T-helper 1 cell treated with Interleukin-12 subunit alpha and Interleukin-12 subunit beta and Interleukin-4 antibody, amounts not matched to agents 30 ng/mL and 1 ng/mL, for 36 hours (primary cell): ENCODE results near the gene ADAMTSL5. TPM values are rescaled to one million over a fixed set of nuclear protein-coding genes. Genes with fewer than 3 reads are reported as not detected.
"Not testable (repeated sequence)": the region's sequence is repeated elsewhere in the genome, so short reads cannot be mapped to it uniquely, and the experiment has no call there.

Source experiments
- intact Hi-C: fragments of 100-400 bp; cut with micrococcal nuclease; formaldehyde crosslinking; loops from one replicate; pipeline ENCODE4 v1.15.1; 2024
- total RNA-seq: library from RNA; stranded (reverse); gene quantifications from 2 replicates; pipeline ENCODE4 v1.2.3, GENCODE V29; 2022

ADAMTSL5 gene
- total RNA-seq, 1 donor from 2014 or later, result 2.5 TPM

DNA sequence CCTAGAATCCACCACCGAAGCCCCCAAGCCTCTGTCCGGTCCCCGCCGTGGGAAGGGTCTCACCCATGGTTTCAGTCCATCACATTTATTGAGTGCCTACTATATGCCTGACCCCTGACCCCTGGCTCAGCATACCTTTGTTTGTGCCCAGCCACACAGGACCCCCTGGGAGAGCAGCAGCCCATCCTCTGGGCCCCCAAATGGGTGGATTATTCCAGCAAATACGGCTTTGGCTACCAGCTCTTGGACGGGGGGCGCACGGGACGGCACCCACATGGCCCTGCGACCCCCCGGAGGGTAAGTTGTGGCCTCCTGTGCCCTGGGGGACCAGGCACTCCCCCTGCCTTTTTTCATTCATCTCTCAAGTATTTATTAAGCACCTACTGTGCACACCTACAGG, 18.8 kb upstream of the ADAMTSL5 start:
- intact Hi-C loops, result no loop called here

DNA sequence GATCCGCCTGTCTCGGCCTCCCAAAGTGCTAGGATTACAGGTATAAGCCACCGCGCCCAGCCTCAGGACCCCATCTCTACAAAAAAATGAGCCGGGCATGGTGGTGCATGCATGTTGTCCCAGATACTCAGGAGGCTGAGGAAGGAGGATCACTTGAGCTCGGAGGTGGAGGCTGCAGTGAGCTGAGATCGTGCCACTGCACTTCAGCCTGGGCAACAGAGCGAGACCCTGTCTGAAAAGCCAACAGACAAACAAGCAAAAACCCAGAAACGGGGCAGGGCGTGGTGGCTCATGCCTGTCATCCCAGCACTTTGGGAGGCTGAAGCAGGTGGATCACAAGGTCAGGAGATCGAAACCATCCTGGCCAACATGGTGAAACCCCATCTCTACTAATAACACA, 18.0 kb upstream of the ADAMTSL5 start:
- intact Hi-C loops, result not testable (repeated sequence)

DNA sequence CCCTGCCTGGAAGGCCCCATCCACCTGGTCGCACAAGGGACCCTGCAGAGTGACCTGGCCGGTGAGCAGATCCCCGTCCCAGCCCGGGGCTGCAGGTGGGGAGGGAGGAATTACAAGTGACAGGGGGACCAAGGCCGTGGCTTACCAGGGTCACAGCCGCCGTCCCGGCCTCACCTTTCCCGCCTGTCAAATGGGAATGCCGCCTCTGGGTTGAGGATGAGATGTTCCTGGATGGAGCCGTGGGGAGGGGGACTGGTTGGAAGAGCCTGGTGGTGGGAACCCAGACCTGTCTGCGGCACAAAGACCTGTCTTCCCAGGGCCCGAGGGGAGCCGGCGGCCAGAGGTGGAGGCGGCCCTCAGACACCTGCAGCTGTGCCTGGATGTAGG, 16.6 kb upstream of the ADAMTSL5 start:
- intact Hi-C loops, result no loop called here

DNA sequence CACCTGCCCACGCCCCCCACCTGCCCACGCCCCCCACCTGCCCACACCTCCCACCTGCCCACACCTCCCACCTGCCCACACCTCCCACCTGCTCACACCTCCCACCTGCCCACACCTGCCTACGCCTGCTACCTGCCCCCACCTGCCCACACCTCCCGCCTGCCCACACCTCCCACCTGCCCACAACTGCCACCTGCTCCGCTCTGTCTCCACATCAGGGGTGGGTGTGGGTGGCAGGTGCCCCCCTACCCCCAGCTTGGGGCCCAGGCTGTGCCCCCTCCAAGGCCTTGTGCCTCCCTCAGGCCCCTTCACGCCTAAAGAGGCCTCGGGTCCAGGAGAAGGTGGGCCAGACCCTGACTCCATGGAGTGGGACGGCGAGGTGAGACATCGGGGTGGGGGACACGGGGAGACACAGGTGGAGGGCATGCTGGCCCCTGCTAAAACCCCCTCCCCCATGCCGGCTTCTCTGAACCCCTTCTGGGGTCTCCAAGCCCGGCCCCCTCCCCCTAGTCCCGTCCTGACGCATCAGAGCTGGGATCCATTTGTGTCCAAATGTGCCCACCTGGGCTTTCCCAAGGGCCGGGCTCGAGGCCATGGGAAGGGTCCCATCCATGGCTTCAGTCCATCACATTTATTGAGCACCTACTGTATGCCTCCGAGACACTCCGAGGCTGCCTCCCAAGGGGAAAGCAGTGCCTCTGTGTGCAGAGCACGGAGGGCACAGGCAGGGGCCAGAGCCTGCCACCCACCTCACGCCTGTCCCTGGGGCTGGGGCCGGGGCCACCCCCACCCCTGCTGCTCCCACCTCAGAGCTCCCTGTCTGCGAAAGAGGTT, 16.0 kb upstream of the ADAMTSL5 start:
- intact Hi-C loops, result no loop called here

DNA sequence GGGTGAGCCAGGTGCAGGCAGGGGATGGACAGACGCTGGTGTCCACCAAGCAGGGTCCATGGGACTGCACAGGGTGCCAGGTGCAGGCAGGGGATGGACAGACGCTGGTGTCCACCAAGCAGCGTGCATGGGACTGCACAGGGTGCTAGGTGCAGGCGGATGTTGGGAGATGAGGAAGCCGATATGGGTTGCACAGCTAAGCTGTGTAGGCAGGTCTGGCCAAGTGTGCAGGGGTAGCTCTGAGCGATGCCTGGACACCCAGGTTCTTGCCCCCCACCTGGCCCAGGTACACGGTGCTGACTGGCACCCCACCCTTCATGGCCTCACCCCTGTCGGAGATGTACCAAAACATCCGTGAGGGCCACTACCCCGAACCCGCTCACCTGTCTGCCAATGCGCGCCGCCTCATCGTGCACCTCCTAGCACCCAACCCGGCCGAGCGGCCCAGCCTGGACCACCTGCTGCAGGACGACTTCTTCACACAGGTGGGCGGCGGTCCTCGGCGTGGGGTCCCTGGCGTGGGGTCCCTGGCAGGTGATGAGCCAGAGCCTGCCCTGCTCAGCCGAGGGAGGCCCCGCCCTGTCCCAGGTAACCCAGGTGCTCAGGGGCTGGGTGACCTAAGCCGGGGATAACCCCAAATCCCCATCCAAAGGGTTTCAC, 15.0 kb upstream of the ADAMTSL5 start:
- intact Hi-C loops, result no loop called here

DNA sequence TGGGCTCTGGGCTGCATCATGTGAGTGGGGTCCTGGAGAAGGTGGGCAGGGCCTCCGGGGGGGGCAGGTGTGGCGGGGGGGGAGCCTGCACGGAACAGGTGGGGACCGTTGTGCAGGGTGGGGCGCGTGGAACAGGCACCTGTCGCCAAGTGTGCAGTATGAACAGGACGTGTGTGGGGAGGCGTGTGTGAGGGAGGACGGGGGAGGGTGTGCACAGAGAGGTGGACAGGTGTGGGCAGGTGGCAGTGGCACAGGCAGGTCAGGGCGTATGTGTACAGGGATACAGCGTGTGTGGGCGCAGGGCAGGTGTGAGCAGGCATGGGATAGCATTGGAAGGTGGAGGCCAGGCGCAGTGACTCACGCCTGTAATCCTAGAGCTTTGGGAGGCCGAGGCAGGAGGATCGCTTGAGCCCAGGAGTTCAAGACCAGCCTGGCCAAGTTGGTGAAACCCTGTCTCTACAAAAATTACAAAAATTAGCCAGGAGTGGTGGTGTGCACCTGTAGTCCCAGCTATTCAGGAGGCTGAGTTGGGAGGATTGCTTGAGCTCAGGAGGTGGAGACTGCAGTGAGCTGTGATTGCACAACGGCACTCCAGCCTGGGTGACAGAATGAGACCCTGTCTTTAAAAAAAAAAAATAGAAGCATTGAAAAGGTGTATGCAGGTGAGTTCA, 14.3 kb upstream of the ADAMTSL5 start:
- intact Hi-C loops, result no loop called here

DNA sequence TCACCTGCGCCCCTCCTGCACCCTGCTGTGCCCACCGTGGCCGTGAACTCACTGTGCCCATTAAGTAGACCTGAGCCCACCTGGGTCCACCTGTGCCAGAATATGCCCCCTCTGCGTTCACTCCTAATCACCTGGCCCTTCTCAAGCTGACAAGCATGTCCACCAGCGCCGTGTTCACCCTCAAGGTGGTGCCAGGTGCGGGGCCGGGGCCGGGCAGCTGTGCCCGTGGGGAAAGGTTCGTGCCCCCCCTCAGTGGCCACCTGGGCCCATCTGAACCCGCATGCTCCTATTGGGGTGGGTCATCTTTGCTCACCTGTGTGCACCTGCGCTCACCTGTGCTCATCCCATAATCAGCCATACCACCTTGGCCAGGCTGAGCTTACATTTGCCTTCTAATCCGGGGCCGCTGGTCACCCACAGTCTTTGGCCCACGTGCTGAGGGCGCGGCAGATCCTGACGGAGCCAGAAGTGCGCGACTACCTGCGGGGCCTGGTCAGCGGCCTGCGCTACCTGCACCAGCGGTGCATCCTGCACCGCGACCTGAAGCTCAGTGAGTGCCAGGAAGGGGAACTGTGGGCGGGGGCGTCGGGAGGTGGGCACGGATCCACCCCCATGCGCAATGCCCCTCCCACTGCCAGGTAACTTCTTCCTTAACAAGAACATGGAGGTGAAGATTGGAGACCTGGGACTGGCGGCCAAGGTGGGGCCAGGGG, 13.4 kb upstream of the ADAMTSL5 start:
- intact Hi-C loops, result no loop called here

DNA sequence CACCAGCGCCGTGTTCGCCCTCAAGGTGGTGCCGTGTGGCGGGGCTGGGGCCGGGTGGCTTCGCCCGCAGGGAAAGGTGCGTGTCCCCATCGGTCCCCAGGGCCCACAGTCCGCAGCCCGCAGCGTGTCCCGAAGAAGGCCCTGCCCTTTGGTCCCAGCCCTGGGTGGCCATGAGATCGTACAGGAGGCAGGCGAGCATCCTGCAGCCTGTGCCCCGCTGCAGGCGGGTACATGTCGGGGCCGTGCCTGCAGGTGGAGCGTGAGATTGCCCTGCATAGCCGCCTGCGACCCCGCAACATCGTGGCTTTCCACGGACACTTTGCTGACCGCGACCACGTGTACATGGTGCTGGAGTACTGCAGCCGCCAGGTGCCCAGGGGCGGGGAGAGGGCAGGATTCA, 12.5 kb upstream of the ADAMTSL5 start:
- intact Hi-C loops, result no loop called here

DNA sequence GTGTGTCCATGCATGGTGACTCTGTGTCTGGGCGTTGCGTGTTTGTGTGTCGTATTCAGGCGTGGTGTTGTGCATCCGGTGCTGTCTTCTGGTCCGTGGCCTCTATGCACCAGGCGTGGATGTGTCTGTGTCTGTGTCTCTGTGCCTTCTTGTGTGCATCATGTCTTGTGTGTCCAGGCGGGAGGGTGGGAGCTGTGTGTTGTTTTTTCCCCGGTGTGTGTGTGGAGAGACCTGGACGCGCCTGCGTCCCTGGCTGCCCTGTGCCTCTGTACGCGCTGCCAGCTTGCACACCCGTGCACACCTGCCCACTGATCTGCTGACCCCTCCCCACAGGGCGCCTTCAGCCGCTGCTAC, 12.1 kb upstream of the ADAMTSL5 start:
- intact Hi-C loops, result no loop called here

DNA sequence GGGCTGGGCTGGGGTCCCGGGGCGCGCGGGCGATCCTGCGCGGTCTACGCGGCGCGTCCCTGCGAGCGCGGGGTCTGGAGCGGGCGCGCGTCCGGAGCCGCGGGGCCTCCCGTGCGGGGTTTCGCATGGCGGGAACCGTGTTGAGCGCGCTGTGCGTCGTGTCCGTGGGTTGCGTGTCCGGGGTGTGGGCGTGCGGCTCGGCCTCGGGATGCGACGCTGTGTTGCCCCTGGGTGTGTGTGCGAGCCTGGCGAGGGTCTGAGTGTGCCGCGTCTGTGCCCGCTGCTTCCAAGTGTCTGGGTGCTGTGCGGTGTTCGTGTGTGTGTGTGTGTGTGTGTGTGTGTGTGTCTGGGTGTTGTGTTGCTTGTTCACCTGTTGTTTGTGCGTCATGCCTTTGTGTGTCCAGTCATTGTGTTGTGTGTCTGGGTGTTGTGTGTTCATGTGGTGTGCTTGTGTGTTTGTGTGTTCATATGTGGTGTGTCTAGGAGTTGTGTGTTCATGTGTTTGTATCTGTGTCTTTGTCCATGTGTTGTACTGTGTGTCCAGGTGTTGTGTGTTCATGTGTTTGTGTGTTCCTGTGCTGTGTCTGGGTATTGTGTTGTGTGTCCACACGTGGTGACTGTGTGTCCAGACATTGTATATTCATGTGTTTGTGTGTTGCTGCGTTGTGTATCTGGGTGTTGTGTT, 11.6 kb upstream of the ADAMTSL5 start:
- intact Hi-C loops, result no loop called here

DNA sequence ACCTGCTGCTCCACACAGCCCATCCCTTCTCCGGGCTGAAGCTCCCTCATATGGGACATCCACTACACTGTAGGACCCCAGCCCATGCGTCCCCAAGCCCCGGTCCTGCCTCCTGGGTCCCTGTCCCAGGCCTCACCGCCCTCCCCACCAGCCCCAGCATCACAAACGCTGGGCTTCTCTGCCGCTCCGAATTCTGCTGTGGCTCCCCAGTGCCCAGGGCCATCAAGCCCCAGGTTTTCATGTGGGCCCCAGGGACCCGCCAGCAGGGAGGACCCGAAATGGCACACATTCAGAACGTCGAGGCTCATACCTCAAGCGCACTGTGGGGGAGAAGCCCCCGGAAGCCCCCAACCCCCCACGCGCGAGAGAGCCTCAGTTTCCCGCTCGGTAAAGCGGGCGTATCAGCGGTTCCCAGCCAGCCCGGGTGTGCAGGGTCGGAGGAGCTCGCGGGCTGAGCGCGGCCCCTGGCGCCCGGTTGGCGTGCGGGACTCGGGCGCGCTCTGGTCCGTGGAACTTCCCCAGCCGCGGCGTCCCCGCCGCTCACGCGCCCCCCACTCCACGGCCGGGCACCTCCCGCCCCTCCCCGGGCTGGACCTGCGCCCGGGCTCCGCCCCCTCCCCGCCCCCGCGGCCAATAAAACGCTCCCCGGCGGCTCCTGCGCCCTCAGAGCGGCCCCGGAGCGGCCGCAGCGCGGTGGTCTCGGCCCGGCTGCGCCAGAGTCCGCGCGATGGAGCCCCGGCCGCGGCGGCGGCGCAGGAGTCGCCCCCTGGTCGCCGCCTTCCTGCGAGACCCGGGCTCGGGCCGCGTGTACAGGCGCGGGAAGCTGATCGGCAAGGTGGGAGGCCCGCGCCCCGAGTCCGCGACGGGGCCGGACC, 10.8 kb upstream of the ADAMTSL5 start, which contains the start of gene PLK5:
Gene PLK5, plus strand, starts transcription at position 666 of the 875 bp plus-strand sequence. CDS start 2,920 bp downstream, outside the sequence.
- intact Hi-C loops, result no loop called here

DNA sequence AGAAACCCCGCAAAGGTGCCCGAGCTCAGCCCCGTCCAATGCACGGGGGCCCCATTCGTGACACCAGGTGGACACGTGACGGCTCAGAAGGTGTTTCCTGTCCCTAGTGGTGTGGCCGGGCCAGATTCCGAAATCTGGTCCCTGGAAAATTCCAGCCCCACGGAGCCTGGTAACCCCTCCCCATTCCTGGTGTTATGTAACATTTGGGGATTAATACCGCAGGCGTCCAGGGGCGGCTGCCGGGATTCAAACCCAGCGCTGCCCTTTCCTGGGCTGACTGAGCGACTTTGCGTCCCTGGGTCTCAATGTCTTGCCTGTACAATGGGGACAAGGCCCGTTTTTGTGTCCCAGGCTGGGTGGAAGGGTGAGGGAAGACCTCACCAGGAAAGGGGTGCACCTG, 10.0 kb upstream of the ADAMTSL5 start:
- intact Hi-C loops, result no loop called here

DNA sequence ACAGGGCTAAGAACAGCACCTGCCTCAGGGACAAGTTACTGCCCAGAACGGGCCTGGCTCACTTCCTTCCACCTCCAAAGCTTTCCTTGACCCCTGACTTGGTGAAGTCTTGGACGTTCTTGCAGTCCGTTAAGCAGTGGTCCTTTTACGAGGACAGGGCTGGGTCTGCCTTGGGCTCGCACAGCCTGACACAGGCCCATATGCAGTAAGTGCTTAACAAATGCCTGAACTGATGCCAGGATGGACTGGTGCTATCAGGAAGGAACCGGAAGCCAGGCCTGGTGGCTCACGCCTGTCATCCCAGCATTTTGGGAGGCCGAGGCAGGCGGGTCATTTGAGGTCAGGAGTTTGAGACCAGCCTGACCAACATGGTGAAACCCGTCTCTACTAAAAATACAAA, 9.2 kb upstream of the ADAMTSL5 start:
- intact Hi-C loops, result no loop called here

DNA sequence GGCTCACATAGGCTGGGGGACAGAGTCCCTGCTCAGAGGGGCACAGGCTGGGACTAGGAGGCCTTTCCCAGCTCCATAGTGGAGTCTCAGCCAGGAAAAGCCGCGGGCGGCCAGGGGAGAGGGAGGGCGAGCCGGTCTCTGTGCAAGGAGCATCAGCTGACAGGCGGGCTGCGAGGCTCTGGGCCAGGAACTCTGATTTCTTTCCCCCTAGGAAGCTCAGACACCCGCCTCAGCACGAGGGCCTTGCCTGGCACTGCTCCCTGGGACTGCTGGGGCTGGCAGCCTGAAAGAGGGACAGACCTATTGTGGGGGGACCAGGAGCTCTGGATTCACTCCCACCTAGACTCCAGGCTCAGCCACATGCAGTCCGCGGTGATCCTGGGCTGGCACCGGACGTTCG, 8.8 kb upstream of the ADAMTSL5 start:
- intact Hi-C loops, result no loop called here

DNA sequence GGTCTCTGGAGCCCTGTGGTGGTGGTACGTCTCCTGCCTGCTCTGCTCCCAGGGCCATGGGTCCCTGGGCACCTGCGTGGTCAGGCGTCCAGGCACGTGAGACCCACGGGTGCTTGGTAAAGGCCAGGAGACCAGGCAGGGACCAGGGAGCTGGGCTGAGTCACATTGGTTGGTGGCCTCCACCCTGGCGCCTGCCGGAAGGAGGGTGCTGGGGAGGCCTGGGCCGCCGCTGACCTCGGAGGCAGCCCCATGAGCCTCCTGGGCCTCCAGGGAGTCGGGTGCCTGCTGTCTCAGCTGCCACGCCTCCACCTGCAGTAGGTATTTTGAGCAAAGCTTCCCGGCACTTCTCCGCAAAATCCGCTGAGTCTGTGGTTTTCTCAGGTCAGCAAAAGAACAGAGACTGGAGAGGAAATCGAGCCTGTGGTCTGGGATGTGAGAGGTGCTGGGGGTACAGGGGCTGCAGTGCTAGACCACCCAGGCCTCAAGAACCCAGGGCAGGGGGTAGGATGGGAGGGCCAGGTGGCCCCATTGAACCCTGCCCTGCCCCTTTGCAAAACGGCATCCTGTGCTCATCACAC, 7.5 kb upstream of the ADAMTSL5 start:
- intact Hi-C loops, result no loop called here

DNA sequence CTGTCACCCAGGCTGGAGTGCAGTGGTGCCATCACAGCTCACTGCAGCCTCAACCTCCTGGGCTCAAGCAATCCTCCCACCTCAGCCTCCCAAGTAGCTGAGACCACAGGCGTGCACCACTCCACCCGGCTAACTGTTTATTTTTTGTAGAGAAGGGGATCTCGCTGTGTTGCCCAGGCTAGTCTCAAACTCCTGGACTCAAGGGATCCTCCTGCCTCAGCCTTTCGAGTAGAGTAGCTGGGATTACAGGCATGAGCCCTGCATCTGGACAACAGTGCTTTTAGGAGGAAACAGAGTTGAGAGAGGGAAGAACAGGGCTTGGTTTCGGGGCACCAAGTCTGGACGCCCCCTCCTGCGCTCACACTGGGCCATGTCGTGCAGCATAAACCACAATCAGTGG, 7.0 kb upstream of the ADAMTSL5 start:
- intact Hi-C loops, result not testable (repeated sequence)

DNA sequence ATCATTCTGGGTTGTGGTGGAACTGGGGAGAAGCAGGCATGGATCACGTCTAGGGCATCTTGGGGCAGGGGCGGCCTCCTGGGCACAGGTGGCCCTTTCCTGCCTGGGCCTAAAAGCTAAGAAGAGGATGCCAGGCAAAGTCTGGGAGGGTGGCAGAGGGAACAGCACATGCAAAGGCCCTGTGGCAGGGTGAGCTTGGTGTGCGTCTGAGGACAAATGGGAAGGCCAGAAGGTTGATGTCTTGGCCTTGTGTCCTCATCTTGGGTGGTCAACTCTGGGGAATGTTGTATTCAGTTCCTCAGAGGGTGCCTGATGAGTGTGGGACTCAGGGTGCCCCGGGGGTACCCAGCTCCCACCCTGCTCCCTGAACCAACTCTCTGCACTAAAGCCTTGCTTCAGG, 5.7 kb upstream of the ADAMTSL5 start:
- intact Hi-C loops, result no loop called here

DNA sequence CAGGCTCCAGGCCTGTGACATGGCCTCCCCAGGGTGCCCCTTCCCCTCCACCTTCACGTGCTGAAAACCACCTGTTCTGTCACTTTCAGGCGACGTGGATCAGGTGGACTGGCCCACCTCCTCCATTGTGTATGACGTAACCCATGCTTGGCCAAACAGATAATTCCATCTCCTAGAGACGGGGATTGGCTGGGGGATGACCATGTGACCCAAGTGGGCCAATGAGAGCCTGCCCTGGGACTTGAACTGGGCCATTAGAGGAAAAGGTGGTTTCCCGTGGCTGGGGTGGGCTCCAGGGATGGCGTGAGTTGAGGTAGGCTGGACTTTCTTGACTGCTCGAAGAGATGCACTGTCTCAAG, 3.6 kb upstream of the ADAMTSL5 start:
- intact Hi-C loops, result no loop called here

DNA sequence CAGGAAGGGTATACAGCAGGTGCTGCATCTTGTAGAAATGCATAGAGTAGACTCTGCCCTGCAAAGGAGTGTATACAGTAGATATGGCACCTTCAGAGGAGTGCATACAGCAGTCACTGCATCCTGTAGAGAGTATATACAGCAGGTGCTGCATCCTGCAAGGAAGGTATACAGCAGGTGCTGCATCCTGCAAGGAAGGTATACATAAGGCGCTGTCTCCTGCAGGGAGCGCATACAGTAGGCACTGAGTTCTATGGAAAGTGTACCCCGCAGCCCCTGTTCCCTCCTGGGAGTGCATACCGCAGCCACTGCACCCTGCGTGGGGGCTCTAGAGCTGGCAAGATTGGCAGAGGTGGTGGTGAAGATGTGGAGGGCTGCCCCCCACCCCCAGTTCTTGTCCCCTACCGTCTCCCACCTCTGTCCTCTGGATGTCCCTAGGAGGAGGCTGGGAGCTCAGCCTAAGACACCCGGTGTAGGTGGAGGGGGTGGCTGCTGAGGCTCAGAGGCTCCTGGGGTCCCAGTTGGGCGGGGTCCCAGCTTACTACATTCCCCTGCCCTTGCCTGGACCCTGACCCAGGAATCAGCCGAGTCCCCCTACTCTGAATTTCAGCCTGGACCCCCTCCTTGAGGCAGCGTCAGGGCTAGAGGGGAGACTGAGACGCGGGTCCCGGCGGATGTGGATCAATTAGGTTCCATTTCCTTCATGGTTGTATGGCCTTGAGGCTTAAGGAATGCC, 2.3 kb upstream of the ADAMTSL5 start:
- intact Hi-C loops, result no loop called here
